Cardiac septum (tissue), 1 donor: ENCODE results near the gene SLCO3A1. TPM values are rescaled to one million over a fixed set of nuclear protein-coding genes. Genes with fewer than 3 reads are reported as not detected.

Source experiments
- DNase-seq: peaks from one replicate; pipeline ENCODE4 v3.0.0-alpha.2; 2020; ENCODE audit warnings: low spot score
- intact Hi-C: fragments of 100-400 bp; cut with DNase I; formaldehyde crosslinking; loops from one replicate; pipeline ENCODE4 v1.14.0; 2022
- total RNA-seq: library from RNA; stranded (reverse); fragmentation: NEBNext Ultra II Directional; extraction: Animal tissue kit (Norgen Biotek cat#: 25700); gene quantifications from one replicate; pipeline ENCODE4 v1.2.1, GENCODE V29; 2021
- donor health status: DM: no; HTN: no; CAD: no.

The SLCO3A1 gene
- total RNA-seq, 1 donor from 2014 or later: 43.9 TPM

GRCh38 chr15:92006186-92007028, 152.9 kb downstream of the SLCO3A1 start:
- intact Hi-C loops: no loop called here

GRCh38 chr15:92009162-92009561, 155.7 kb downstream of the SLCO3A1 start:
- no peak for DNase-seq
- intact Hi-C loops: no loop called here

More at GRCh38 chr15:92006186-92007028, 152.9 kb downstream of the SLCO3A1 start:
- no peak for DNase-seq

DNA sequence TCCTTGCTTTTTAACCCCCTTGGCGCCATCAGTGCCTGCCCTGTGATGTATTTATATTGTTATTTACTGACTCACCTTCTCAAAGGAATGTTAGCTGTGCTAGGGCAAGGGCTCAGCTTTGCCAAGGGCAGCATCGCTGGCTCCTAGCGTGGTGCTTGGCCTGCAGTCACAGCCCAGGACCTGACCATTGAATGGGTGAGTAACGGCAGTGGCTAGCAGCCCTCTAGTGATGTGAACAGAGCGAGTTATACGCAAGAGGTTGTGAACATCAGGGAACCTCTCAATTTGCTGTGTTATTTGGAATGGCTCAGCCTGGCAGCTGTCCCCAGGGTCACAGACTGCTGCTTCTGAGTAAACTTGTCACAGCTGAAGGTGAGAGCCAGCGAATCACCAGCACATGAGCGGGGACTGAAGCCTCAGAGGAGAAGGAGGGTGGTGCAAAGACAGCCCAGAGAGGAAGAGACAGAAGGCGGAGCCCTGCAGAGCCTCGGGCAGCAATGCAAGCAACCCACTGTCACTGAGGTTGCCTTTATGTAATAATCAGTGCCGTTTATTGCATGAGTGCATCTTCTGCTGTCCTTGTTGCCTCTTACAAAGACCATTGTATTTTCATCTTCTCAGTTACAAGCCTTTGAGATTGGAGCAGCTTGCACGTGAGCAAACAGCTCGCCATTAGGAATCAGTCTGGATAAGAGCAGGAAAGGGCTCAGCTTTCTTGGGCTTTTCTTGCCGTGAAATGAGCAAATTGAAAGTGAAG, 158.3 kb downstream of the SLCO3A1 start:
- intact Hi-C loops: no loop called here

DNA sequence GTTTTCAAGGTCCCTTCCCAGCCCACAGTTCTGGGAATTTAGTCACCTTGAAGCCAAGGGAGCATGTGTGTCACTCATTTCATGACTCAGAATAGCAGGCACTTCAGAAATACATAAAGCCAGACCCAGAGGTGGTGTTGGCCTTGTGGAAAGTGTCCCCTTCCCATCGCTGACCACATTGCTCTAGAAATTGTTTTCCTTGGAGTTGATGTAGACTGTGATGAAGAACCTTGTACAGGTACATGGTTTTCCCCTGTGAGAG, 158.8 kb downstream of the SLCO3A1 start:
- intact Hi-C loops: no loop called here
- DNase-seq: no peak

More for the DNA sequence above, 158.3 kb downstream of the SLCO3A1 start:
- DNase-seq: no peak

GRCh38 chr15:92012881-92013280, 159.4 kb downstream of the SLCO3A1 start:
- intact Hi-C loops: no loop called here
- no peak for DNase-seq

- intact Hi-C loops: no loop called here
- DNase-seq: no peak
Measured at GRCh38 chr15:92014281-92015030, 160.9 kb downstream of the SLCO3A1 start.

- intact Hi-C loops: no loop called here
Measured at GRCh38 chr15:92017882-92018534, 164.5 kb downstream of the SLCO3A1 start.

GRCh38 chr15:92018535-92019239, 165.2 kb downstream of the SLCO3A1 start:
- intact Hi-C loops: no loop called here
- no peak for DNase-seq

More at GRCh38 chr15:92017882-92018534, 164.5 kb downstream of the SLCO3A1 start:
- DNase-seq: no peak

DNA sequence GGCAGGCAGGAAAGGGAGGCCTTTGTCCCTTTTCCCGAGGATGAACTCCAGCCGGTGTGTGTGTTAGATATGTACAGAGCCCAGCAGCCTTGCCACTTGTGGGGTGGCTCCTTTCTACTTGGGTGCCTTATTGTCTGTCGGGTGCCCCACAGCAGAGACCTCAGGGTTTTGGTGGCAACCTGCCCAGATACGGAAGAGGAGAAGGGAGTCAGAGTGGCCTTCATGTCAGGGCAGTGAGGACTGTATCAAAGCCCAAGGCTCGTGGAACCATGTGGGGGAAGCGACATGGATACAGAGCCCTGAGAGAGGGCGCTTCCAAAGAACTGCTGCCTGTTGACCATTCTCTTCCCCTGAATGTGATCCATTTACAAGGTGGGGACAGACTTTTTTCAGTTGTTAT, 166.2 kb downstream of the SLCO3A1 start:
- DNase-seq: no peak
- intact Hi-C loops: loop anchor here (5.0 kb wide), 2 partner anchors 37 to 167 kb away; partner anchors contain the start of gene SLCO3A1

GRCh38 chr15:92020207-92020606, 166.7 kb downstream of the SLCO3A1 start:
- intact Hi-C loops: loop anchor here (5.0 kb wide), 2 partner anchors 38 to 168 kb away; partner anchors contain the start of gene SLCO3A1
- DNase-seq: no peak

- no peak for DNase-seq
- intact Hi-C loops: loop anchor here (5.0 kb wide), 2 partner anchors 39 to 169 kb away; partner anchors contain the start of gene SLCO3A1
Measured at GRCh38 chr15:92020804-92021203, 167.3 kb downstream of the SLCO3A1 start.

DNA sequence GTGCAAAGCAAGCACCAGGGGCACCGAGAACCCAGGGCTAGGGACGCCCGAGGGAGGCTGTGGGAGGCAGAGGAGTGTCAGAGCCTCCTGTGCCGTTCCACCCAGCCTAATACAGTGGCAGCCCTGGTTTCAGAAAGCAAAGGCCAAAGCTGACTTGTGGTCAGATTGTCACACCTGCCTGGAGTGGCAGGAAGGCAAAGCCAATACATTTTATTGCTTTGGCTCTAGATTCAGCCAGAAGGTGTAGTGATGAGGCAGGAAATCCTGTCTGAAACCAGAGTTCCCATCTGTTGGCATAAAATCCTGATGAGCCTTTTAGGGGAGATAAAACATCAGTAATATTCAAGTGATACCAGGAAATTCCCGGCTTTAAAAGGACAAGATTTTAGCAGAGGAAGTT, 168.3 kb downstream of the SLCO3A1 start:
- DNase-seq: no peak
- intact Hi-C loops: loop anchor here (5.0 kb wide), 2 partner anchors 39 to 169 kb away; partner anchors contain the start of gene SLCO3A1

DNA sequence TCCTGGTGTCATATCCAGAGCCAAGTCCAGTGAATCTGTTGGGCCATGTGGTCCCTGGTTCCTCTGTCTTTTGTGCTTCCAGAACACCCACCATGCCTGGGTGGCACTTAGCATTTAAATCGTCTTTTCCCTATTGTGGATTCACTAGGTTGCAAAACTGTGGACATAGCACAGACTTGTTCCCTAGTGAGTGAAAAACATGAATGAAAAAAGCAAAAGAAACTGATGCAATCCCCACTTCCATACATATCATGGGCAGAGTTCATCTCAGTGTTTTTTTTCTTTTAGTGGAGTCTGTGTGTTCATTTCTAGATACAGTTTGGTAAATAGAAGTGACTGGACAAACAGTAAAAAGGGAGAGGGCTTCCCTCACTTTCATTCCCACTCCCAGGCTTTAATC, 170.5 kb downstream of the SLCO3A1 start:
- no peak for DNase-seq
- intact Hi-C loops: loop anchor here (5.0 kb wide), 2 partner anchors 42 to 172 kb away; partner anchors contain the start of gene SLCO3A1

- DNase-seq: no peak
- intact Hi-C loops: no loop called here
Measured at GRCh38 chr15:92025706-92026270, 172.3 kb downstream of the SLCO3A1 start.

DNA sequence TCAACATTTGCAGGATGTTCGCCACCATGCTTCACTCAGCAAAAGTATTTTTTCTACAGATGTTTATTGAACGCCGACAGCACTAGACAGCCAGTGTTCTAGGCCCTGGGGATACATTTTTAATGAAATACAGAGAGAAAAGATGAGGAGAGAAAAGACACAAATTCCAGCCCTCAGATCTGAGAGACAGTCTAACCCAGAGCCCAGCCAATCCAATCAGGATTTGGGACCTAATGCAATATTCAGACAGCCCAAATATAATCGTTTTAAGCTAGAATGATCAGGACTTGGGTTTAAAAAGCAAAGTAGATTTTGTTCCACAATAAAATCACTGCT, 174.8 kb downstream of the SLCO3A1 start:
- intact Hi-C loops: no loop called here
- no peak for DNase-seq

DNA sequence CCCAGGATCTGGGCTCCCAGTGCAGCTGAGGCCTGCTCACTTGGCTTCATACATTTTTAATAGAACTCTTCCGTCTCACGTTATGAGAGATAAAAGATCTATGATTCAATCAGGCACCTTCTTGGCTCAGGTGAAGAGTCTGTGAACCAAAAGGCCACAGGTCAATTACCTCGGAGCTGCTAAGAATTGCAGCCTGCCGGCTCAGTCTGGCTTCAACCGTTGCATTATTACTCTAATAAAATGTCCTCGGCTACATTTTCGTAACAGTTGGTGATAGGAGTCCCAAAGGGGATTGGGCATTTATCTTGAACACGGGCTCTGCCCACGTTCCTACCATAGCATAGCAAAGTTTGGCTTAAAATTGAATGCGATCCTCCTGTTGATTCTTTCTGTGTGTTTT, 176.3 kb downstream of the SLCO3A1 start:
- intact Hi-C loops: no loop called here
- no peak for DNase-seq

- no peak for DNase-seq
- intact Hi-C loops: no loop called here
Measured at GRCh38 chr15:92033314-92033713, 179.8 kb downstream of the SLCO3A1 start.

DNA sequence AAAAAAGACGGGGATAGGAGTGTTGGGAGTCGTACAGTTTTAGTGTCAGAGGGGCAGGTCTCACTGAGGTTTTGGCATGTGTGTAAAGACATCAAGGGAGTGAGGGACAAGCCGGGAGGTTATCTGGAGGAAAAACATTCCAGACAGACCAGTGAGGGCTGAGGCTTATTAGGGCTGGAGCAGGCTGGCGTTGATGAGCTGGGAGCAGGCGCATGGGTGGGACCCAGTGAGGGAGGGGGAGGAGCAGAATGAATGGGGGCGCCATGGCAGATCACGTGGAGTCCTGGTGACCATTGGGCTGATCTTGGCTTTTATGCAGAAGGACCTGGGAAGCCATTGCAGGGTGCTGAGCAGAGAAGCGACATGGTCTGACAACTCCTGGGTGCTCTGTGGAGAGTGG, 180.2 kb downstream of the SLCO3A1 start:
- intact Hi-C loops: no loop called here
- no peak for DNase-seq

GRCh38 chr15:92034227-92034626, 180.7 kb downstream of the SLCO3A1 start:
- intact Hi-C loops: no loop called here
- DNase-seq: no peak
